Body of pancreas (tissue), 4 donors: ENCODE data around the gene CSNK1G1.

Source experiments
- POLR2A ChIP-seq, 3 donors: fragments of 450-650 bp; IDR thresholded peaks; one replicate each; pipeline ENCODE4 v1.6.1; 2016; ENCODE audit warnings: antibody characterized with exemption in 3 of 3, mild to moderate bottlenecking in 2 of 3
- TF ChIP-seq, protein P1 (sequence below), 7 experiments: fragments of 450-650 bp in 4 of 7; fragments of 200-600 bp in 3 of 7; sonication (generic) in 3 of 7; IDR thresholded peaks; one replicate each; pipeline ENCODE4 v1.5.1; 2016 to 2019; ENCODE audit warnings: antibody characterized with exemption in 7 of 7

- TF ChIP-seq POLR2A (IDR thresholded peaks at IDR 0.05) = no peak
- TF ChIP-seq, protein P1, sequence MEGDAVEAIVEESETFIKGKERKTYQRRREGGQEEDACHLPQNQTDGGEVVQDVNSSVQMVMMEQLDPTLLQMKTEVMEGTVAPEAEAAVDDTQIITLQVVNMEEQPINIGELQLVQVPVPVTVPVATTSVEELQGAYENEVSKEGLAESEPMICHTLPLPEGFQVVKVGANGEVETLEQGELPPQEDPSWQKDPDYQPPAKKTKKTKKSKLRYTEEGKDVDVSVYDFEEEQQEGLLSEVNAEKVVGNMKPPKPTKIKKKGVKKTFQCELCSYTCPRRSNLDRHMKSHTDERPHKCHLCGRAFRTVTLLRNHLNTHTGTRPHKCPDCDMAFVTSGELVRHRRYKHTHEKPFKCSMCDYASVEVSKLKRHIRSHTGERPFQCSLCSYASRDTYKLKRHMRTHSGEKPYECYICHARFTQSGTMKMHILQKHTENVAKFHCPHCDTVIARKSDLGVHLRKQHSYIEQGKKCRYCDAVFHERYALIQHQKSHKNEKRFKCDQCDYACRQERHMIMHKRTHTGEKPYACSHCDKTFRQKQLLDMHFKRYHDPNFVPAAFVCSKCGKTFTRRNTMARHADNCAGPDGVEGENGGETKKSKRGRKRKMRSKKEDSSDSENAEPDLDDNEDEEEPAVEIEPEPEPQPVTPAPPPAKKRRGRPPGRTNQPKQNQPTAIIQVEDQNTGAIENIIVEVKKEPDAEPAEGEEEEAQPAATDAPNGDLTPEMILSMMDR (IDR thresholded peaks at IDR 0.05) = no peak
These were observed 40.8 kb downstream of the CSNK1G1 start for GRCh38 chr15:64315216-64315615.
